Fibroblast of peridontal ligament (primary cell): ENCODE results near the gene REST.

Source experiments
- DNase-seq: peaks from one replicate; pipeline ENCODE4 v3.0.0-alpha.2; 2010; ENCODE audit errors: extremely low read depth

Gene REST

GRCh38 chr4:56976283-56976836 is 68.7 kb downstream of the REST start:
- DNase-seq = peak; percentile 3

GRCh38 chr4:56976837-56977320 is 69.2 kb downstream of the REST start:
- no peak for DNase-seq

- peak; percentile 100 for DNase-seq
Measured at GRCh38 chr4:56977321-56978012, 69.8 kb downstream of the REST start, which contains the start of gene NOA1. Gene NOA1 (minus strand): TSS chr4:56977606. CDS start chr4:56977585, 21 bp downstream.

GRCh38 chr4:56978750-56979303 is 71.1 kb downstream of the REST start, which contains the start of gene POLR2B:
Gene POLR2B (plus strand): TSS chr4:56978896. CDS start chr4:56978986, 90 bp downstream.
- DNase-seq = peak; percentile 95

GRCh38 chr4:56979421-56980072 is 71.8 kb downstream of the REST start:
- peak; percentile 18 for DNase-seq

- peak; percentile 11 for DNase-seq
Measured at GRCh38 chr4:56981795-56982201, 74.1 kb downstream of the REST start.

GRCh38 chr4:56986192-56986591 is 78.5 kb downstream of the REST start:
- no peak for DNase-seq

GRCh38 chr4:56986952-56987351 is 79.3 kb downstream of the REST start:
- no peak for DNase-seq

GRCh38 chr4:56990109-56990905 is 82.6 kb downstream of the REST start:
- DNase-seq = peak; percentile 56

- peak; percentile 98 for DNase-seq
Measured at GRCh38 chr4:56995525-56995924, 87.8 kb downstream of the REST start.

- DNase-seq = no peak
Measured at GRCh38 chr4:56999751-57000150, 92.1 kb downstream of the REST start.

GRCh38 chr4:57013543-57014120 is 105.9 kb downstream of the REST start:
- DNase-seq = peak; percentile 58
